GM23338 (cell line): ENCODE results near the gene PADI6. TPM values are rescaled to one million over a fixed set of nuclear protein-coding genes. Genes with fewer than 3 reads are reported as not detected.

Experiments used
- ATAC-seq: fragments of 200-7000 bp; cut with Tn5 transposase; 3 replicates; pipeline ENCODE4 v1.9.1; 2020
- DNase-seq: peaks from one replicate; pipeline ENCODE4 v3.0.0-alpha.2; 2015; ENCODE audit warnings: low spot score
- H2AFZ ChIP-seq: fragments of 200-600 bp; sonication (generic); 2 replicates; pipeline ENCODE4 v1.8.0; 2016; ENCODE audit warnings: antibody characterized with exemption, mild to moderate bottlenecking, moderate library complexity
- H3F3A ChIP-seq: fragments of 200-600 bp; sonication (generic); replicated peaks from 2 replicates; pipeline ENCODE4 v1.8.0; 2017; ENCODE audit warnings: antibody characterized with exemption, mixed run types, low read depth
- H3K27ac ChIP-seq: fragments of 200-600 bp; sonication (generic); 2 replicates; pipeline ENCODE4 v1.6.1; 2016; ENCODE audit warnings: low read depth
- H3K27me3 ChIP-seq: fragments of 200-600 bp; sonication (generic); 2 replicates; pipeline ENCODE4 v1.8.0; 2016; ENCODE audit warnings: mild to moderate bottlenecking, mixed run types, moderate library complexity; ENCODE audit not compliant: insufficient read depth
- H3K36me3 ChIP-seq: fragments of 200-600 bp; sonication (generic); 2 replicates; pipeline ENCODE4 v1.8.0; 2016; ENCODE audit warnings: mild to moderate bottlenecking; ENCODE audit not compliant: insufficient read depth
- H3K4me1 ChIP-seq: fragments of 200-600 bp; sonication (generic); 2 replicates; pipeline ENCODE4 v1.8.0; 2016; ENCODE audit warnings: mild to moderate bottlenecking, moderate library complexity; ENCODE audit not compliant: insufficient read depth
- H3K4me2 ChIP-seq: fragments of 200-600 bp; sonication (generic); 2 replicates; pipeline ENCODE4 v1.7.1; 2017; ENCODE audit warnings: mixed run types
- H3K4me3 ChIP-seq: fragments of 200-600 bp; sonication (generic); 2 replicates; pipeline ENCODE4 v1.6.1; 2016; ENCODE audit warnings: mixed run types
- H3K79me2 ChIP-seq: fragments of 200-600 bp; sonication (generic); replicated peaks from 2 replicates; pipeline ENCODE4 v1.8.0; 2017; ENCODE audit warnings: mild to moderate bottlenecking; ENCODE audit not compliant: insufficient read depth
- H3K9me2 ChIP-seq: fragments of 200-600 bp; sonication (generic); 2 replicates; pipeline ENCODE4 v1.8.0; 2017; ENCODE audit not compliant: insufficient read depth
- H4K20me1 ChIP-seq: fragments of 200-600 bp; sonication (generic); replicated peaks from 2 replicates; pipeline ENCODE4 v1.8.0; 2017; ENCODE audit warnings: mild to moderate bottlenecking; ENCODE audit not compliant: insufficient read depth
- H3K27ac Mint-ChIP-seq: 2 replicates; pipeline ENCODE4 v1.8.0; 2020; ENCODE audit warnings: inconsistent platforms, mild to moderate bottlenecking, moderate library complexity, mixed read lengths
- H3K27me3 Mint-ChIP-seq: 3 replicates; pipeline ENCODE4 v1.8.0; 2022; ENCODE audit warnings: low read depth, mild to moderate bottlenecking, moderate library complexity, mixed read lengths, inconsistent platforms; ENCODE audit not compliant: insufficient read depth, poor library complexity
- H3K36me3 Mint-ChIP-seq: 3 replicates; pipeline ENCODE4 v1.8.0; 2021; ENCODE audit warnings: low read depth, mild to moderate bottlenecking, inconsistent platforms, moderate library complexity, mixed read lengths
- H3K4me1 Mint-ChIP-seq: 3 replicates; pipeline ENCODE4 v1.8.0; 2020; ENCODE audit warnings: mild to moderate bottlenecking, inconsistent platforms, mixed read lengths
- H3K4me3 Mint-ChIP-seq: 3 replicates; pipeline ENCODE4 v1.8.0; 2021; ENCODE audit warnings: moderate library complexity, mild to moderate bottlenecking, inconsistent platforms, mixed read lengths
- H3K9me3 Mint-ChIP-seq: 3 replicates; pipeline ENCODE4 v1.8.0; 2020; ENCODE audit warnings: moderate library complexity, mild to moderate bottlenecking, inconsistent platforms, mixed read lengths
- CREB1 ChIP-seq: fragments of 250-450 bp; sonication (Bioruptor Pico); IDR thresholded peaks from 2 replicates; pipeline ENCODE4 v1.5.0; 2020; ENCODE audit warnings: low read depth, mild to moderate bottlenecking, moderate library complexity
- CTCF ChIP-seq, 2 experiments: fragments of 200-600 bp in 1 of 2; sonication (generic) in 1 of 2; conservative IDR thresholded peaks; 2 replicates each; pipeline versions ENCODE4 v1.5.1 to v1.6.1; 2016 to 2017; ENCODE audit warnings: antibody characterized with exemption in 2 of 2, low read depth in 2 of 2, mild to moderate bottlenecking in 2 of 2, moderate library complexity in 1 of 2
- ETS1 ChIP-seq: IDR thresholded peaks from 2 replicates; pipeline ENCODE4 v1.6.1; 2016; ENCODE audit warnings: antibody characterized with exemption
- JUNB ChIP-seq: IDR thresholded peaks from one replicate; pipeline ENCODE4 v1.6.1; 2016; ENCODE audit warnings: antibody characterized with exemption; ENCODE audit not compliant: unreplicated experiment
- NANOG ChIP-seq: IDR thresholded peaks from 2 replicates; pipeline ENCODE4 v1.6.1; 2016; ENCODE audit warnings: antibody characterized with exemption, borderline replicate concordance
- POLR2AphosphoS5 ChIP-seq: IDR thresholded peaks from 2 replicates; pipeline ENCODE4 v1.6.1; 2016; ENCODE audit warnings: antibody characterized with exemption, low read depth
- REST ChIP-seq: IDR thresholded peaks from one replicate; pipeline ENCODE4 v1.6.1; 2018; ENCODE audit warnings: antibody characterized with exemption; ENCODE audit not compliant: unreplicated experiment
- ZNF114 ChIP-seq: fragments of 250-450 bp; sonication (Bioruptor Pico); IDR thresholded peaks from 2 replicates; pipeline ENCODE4 v1.5.0; 2020; ENCODE audit warnings: mild to moderate bottlenecking, moderate library complexity
- polyA plus RNA-seq: library from polyadenylated mRNA; unstranded; fragments of >200 nt; fragmentation: Nextera tagmentation; extraction: Ambion mirVana; gene quantifications from 2 replicates; pipeline ENCODE4 v1.2.1, GENCODE V29; 2016
- total RNA-seq: library from RNA; depleted of rRNA; stranded (reverse); fragments of >200 nt; shearing (Covaris generic); gene quantifications from 2 replicates; pipeline ENCODE4 v1.2.3, GENCODE V29; 2014

The PADI6 gene
- total and polyA plus RNA-seq, 2 experiments from 2014 or later: not detected

- TF ChIP-seq CTCF (conservative IDR thresholded peaks at IDR 0.05; ENCODE audit: low read depth in 2 of 2) (no peak), JUNB (no peak), POLR2AphosphoS5 (no peak; the same call in 1 of the 2 replicates), REST (no peak), CREB1 (CRISPR knock-in tag) (no peak), ZNF114 (CRISPR knock-in tag) (no peak), NANOG (no peak), ETS1 (no peak)
Observed at GRCh38 chr1:17440074-17440826, 68.3 kb downstream of the PADI6 start (continued).

- Histone ChIP-seq H2AFZ (no peak overlapping the region), H3K4me3 (peak overlapping the region; percentile 86), H3K27ac (0 out of 2 replicates have a peak overlapping the region, but pooled peaks have one; percentile 23), H3K4me2 (peak overlapping the region; percentile 100), H3F3A (peaks cover 32% of the 10 kb centered on the region), H3K4me1 (peaks cover 37% of the 10 kb centered on the region), H3K9me2 (no peaks in the 10 kb centered on the region), H3K79me2 (peaks cover 36% of the 10 kb centered on the region), H4K20me1 (peaks cover 10% of the 10 kb centered on the region), H3K36me3 (no peaks in the 10 kb centered on the region; the same call in 1 of the 2 replicates), H3K27me3 (peaks cover 9% of the 10 kb centered on the region)
- ATAC-seq (no peak), DNase-seq (no peak)
- Mint-ChIP-seq H3K9me3 (peaks cover 5% of the 10 kb centered on the region; the same call in 1 of the 3 replicates), H3K4me1 (peaks cover 39% of the 10 kb centered on the region), H3K36me3 (peaks cover 28% of the 10 kb centered on the region), H3K27me3 (peaks cover 32% of the 10 kb centered on the region), H3K4me3 (peak overlapping the region; percentile 99), H3K27ac (no peak overlapping the region)
- TF ChIP-seq ETS1 (no peak), REST (no peak), POLR2AphosphoS5 (no peak), NANOG (no peak)
Observed at GRCh38 chr1:17440827-17441168, 68.8 kb downstream of the PADI6 start.
